ENCODE measurements around the gene CYP27B1.

DNA sequence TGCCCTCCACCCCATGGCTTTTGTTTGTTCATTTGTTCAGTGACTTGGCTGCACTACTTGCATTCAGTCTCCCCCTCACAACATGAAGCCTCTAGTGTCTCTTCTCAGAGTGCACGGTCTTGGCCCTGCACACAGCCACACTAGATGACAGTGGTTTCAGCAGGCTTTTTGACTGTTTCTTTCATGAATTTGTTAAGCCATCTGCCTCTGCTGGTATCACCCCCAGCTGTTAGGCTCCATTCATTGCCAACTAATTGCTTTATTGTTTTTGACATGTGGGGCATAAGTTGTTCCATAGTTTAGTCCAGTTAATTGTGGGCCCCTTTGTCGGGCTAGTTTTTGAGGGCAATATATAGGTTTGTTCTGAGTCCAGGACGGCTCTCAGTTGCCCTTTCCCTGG is 54.2 kb downstream of the CYP27B1 start:
- TF ChIP-seq HDGF (IDR thresholded peaks at IDR 0.05) (no peak), CREM (IDR thresholded peaks at IDR 0.05; ENCODE audit: low read depth) (no peak), RAD21 (IDR thresholded peaks at IDR 0.05; ENCODE audit: insufficient read depth, low read depth, low read length) (no peak), RFX5 (IDR thresholded peaks at IDR 0.05; ENCODE audit: low read depth, low read length) (no peak), EP300 (IDR thresholded peaks at IDR 0.05; ENCODE audit: borderline replicate concordance in 1 of 2, control insufficient read depth in 1 of 2, low read depth in 2 of 2, low read length in 2 of 2) (no peak), BRCA1 (IDR thresholded peaks at IDR 0.05; ENCODE audit: low read depth, low read length) (no peak), POLR2A (IDR thresholded peaks at IDR 0.05; ENCODE audit: low read depth, low read length) (no peak)
- TF ChIP-seq, protein P1, sequence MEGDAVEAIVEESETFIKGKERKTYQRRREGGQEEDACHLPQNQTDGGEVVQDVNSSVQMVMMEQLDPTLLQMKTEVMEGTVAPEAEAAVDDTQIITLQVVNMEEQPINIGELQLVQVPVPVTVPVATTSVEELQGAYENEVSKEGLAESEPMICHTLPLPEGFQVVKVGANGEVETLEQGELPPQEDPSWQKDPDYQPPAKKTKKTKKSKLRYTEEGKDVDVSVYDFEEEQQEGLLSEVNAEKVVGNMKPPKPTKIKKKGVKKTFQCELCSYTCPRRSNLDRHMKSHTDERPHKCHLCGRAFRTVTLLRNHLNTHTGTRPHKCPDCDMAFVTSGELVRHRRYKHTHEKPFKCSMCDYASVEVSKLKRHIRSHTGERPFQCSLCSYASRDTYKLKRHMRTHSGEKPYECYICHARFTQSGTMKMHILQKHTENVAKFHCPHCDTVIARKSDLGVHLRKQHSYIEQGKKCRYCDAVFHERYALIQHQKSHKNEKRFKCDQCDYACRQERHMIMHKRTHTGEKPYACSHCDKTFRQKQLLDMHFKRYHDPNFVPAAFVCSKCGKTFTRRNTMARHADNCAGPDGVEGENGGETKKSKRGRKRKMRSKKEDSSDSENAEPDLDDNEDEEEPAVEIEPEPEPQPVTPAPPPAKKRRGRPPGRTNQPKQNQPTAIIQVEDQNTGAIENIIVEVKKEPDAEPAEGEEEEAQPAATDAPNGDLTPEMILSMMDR (IDR thresholded peaks at IDR 0.05 in 2 of 3, conservative IDR thresholded peaks at IDR 0.05 in 1 of 3; ENCODE audit: control insufficient read depth in 2 of 3, extremely low read depth in 1 of 3, insufficient read depth in 1 of 3, low read depth in 3 of 3, low read length in 3 of 3): no peak

All from GM12878 (cell line).